GM18520 (cell line): ENCODE measurements around the gene LRP1B.
A peak's percentile ranks its signal among the peaks of the same experiment; 100 is the strongest.
"Not testable (repeated sequence)": the region's sequence is repeated elsewhere in the genome, so short reads cannot be mapped to it uniquely, and the experiment has no call there.

Experiments
- ATAC-seq: cut with Tn5 transposase; IDR thresholded peaks from one replicate; pipeline ENCODE4 v1.9.1; 2021; ENCODE audit not compliant: unreplicated experiment

LRP1B gene

GRCh38 chr2:140596447-140596846 lies 1534.4 kb downstream of the LRP1B start:
- ATAC-seq = peak; percentile 61

GRCh38 chr2:140595107-140595506 lies 1535.7 kb downstream of the LRP1B start:
- no peak for ATAC-seq

- no peak for ATAC-seq
Observed at GRCh38 chr2:140593132-140593531, 1537.7 kb downstream of the LRP1B start.

- no peak for ATAC-seq
Observed at GRCh38 chr2:140589696-140590095, 1541.1 kb downstream of the LRP1B start.

GRCh38 chr2:140589273-140589672 lies 1541.5 kb downstream of the LRP1B start:
- no peak for ATAC-seq

- peak; percentile 93 for ATAC-seq
Observed at GRCh38 chr2:140586379-140586778, 1544.4 kb downstream of the LRP1B start.

- no peak for ATAC-seq
Observed at GRCh38 chr2:140585016-140585415, 1545.8 kb downstream of the LRP1B start.

- ATAC-seq = no peak
Observed at GRCh38 chr2:140584471-140584870, 1546.3 kb downstream of the LRP1B start.

GRCh38 chr2:140580532-140581151 lies 1550.2 kb downstream of the LRP1B start:
- ATAC-seq = no peak

GRCh38 chr2:140577453-140577852 lies 1553.4 kb downstream of the LRP1B start:
- ATAC-seq = no peak

- no peak for ATAC-seq
Observed at GRCh38 chr2:140567734-140568133, 1563.1 kb downstream of the LRP1B start.

- ATAC-seq = no peak
Observed at GRCh38 chr2:140565756-140566155, 1565.1 kb downstream of the LRP1B start.

GRCh38 chr2:140555701-140556100 lies 1575.1 kb downstream of the LRP1B start:
- ATAC-seq = no peak

GRCh38 chr2:140552634-140553033 lies 1578.2 kb downstream of the LRP1B start:
- no peak for ATAC-seq

- no peak for ATAC-seq
Observed at GRCh38 chr2:140551287-140551686, 1579.5 kb downstream of the LRP1B start.

GRCh38 chr2:140550821-140551220 lies 1580.0 kb downstream of the LRP1B start:
- no peak for ATAC-seq

GRCh38 chr2:140544769-140545168 lies 1586.0 kb downstream of the LRP1B start:
- not testable (repeated sequence) for ATAC-seq

GRCh38 chr2:140542627-140543026 lies 1588.2 kb downstream of the LRP1B start:
- ATAC-seq = no peak

GRCh38 chr2:140539242-140539875 lies 1591.5 kb downstream of the LRP1B start:
- no peak for ATAC-seq

GRCh38 chr2:140529706-140530105 lies 1601.1 kb downstream of the LRP1B start:
- ATAC-seq = no peak

- ATAC-seq = no peak
Observed at GRCh38 chr2:140528982-140529381, 1601.8 kb downstream of the LRP1B start.

GRCh38 chr2:140526575-140526974 lies 1604.2 kb downstream of the LRP1B start:
- no peak for ATAC-seq

GRCh38 chr2:140512106-140512505 lies 1618.7 kb downstream of the LRP1B start:
- ATAC-seq = no peak
